NCI-H187 treated with DMSO at 0.1 percent for 48 hours (cell line): ENCODE data around the gene LGI1.
"Not testable (repeated sequence)": the region's sequence is repeated elsewhere in the genome, so short reads cannot be mapped to it uniquely, and the experiment has no call there.

ENCODE experiments used
- DNase-seq: peaks from one replicate; lab custom pipeline; 2025; lab: John Stamatoyannopoulos, UW

LGI1 gene

DNA sequence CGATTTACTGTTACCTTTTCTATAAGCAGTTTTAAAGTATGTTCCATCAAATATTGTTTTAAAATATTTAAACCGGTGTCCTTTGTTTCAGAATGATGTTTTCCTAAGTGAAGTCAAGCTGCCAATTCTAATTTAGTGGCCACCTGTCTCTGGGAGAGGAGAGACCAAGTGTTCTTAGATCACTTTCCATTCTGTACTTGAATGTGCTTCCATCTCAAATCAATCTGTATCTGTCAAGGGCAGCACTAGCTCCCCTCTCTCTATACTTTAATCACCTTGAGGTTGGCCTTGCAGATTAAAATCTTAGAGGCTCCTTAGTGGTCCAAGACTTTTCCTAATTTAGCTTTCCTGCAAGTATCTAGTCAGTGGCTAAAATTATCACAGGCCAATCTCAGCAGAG, 49.6 kb downstream of the LGI1 start:
- no peak for DNase-seq

DNA sequence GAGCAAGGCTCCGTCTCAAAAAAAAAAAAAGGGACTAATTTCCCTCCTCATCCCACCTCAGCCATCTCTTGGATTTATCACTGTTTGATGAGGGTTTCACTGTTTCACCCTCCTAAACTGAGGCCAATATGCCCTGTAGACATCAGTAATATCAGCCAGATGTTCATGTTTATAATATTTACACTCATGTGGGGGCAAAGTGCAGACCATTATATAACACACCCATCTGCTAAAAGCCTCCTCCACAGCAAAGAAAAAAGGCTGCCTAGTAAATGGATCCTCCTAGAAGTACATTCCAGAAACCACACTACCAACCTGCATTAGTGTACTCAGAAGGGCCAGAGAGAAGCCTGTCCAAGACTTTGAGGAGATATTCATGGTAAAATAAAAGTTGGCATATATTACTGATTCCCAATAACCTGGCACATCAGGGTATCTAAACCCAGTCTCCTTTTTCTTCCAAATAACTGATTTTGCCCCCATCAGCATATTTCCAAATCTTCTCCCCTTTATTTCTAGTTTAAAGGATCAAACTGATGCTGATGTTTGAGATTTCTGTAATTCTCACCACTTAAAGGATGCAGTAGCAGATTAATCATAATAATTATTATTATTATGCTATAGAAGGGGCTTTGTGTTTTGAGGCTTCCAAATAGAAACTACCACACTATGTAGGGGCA, 55.1 kb downstream of the LGI1 start:
- DNase-seq: no peak

DNA sequence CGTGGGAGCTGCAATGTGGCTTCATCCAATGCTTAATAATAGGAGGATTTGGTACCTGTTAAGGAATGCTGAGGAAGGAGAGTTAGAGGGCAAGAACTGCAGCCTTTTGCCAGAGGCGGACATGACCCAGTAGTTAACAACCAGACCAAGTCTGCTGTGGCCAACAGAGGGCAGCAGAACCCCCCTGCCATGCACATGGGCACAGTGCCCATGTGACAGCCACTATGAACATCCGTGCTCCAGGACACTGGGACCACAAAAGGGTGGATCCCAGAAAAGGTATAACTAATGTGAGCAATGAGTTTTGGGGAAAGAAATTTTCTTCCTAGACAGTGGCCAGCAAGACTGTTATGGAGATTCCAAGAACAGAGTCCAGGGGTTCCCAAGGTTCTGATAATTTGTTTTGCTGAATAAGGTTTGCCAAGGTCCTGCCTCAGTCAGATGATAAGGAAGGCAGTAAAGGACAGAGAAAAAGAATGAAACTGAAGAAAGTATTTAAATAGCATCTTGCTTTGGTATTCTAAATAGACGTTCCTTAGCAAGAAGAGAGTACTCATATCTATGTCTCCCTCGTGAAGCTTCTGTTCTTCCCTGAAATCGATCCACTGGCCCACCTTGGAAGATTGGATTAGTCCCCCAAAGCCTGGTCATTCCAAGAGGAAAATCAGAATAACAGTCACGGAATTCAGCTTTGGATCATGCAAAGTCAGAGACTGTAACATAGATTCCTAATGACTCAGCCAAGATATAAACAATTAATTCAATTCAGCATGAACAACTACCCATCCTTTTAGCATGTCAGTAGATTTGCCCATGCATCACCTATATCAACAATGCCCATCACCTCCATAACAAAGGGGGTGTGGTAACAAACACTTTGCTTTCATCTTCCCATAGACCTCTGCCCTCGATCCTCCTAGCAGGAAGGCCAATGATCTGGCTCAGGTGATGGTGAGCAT, 56.0 kb downstream of the LGI1 start:
- no peak for DNase-seq

DNA sequence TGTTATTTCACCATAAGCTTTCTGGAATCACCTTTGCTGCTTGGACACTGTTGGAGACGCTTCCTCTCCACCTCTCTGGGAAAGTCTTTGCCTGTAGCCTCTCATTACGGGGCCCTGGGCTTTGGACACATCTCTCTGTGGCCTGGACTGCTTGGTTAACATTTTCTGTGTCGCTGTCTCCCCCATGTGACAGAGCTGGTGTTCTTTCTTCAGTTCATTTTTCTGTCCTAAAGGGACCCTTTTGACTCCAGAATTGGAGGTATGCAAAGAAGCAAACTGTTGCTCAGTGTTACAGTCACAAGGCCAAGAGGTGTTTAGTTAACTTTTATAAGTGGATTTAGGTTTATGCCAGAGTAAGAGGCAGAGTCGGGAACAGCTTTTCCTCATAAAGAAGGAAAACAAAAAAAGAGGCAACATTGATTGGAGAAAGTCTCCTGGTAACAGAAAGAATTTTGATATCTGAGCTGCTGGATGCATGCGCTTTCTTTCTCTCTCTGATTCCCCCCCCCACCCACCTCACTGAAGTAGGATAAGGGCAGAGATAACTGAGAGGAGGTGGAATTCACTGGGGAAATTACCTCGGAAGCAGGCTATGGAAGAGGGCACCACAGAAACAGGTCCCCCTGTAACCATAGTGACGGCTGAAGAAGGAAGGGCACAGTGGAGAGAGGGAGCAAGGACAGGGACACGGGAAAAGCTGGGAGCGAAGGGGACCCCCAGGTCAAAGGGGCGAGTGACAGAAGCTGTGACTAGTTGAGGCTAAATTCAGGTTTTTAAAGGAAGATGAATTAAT, 57.8 kb downstream of the LGI1 start:
- DNase-seq: no peak

DNA sequence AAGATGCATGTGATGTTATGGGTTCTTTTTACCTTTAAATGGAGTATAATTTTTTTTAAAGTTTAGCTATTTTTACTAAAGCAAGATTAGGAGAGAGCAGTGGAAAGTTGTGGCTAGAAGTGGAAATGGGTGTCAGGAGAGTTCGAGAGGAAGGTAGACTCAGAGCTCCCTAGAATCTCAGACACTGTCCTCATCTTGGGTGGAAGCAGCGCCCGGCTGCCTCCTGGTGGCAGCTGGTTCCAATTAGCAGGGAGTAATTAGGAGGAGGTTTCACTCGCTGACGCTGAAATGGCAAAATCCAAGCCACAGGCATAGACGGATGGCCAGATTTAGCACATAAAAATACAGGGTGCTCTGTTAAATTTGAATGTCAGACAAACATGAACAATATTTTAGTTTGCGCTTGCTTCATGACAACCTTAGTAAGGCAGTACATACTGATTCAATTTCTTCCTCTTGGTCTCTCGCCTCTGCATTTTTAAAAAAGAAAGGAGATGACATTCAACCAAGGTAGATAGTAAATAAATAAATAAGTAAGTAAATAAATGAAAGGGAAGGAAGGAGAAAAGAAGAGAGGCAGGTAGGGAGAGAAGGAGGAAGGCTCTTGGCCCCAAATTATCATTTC, 58.5 kb downstream of the LGI1 start:
- DNase-seq: no peak

DNA sequence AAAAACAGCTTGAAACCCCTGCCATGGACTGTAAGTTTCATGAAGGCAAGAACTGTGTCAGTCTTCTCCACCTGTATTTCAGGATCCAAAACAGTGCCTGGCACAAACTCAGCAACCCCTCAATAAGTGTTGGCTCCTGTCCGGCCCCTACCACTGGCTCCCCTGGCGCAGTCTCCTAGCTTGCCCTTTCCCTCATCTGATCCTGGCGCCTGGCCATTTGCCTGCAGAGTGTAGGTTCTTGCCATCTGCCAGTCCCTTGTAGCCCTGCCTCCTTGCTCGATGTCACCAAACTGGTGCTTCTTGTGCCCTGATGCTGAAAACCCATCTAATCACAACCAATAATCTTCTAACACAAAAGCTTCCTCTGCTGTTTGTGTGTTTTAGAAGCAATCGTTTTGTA, 60.4 kb downstream of the LGI1 start:
- no peak for DNase-seq

DNA sequence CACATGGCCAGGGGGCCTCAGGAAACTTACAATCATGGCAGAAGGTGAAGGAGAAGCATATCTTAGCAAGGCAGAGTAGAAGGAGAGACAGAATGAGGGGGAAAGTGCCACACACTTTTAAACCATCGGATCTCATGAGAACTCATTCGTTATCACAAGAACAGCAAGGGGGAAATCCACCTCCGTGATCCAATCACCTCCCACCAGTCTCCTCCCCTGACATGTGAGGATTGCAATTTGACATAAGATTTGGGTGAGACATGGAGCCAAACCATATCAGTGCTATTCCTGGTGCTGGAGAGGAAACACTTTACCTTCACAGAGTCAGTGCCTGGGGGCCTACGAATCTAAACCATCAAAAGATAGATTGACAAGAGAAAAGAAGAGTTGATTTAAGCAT, 61.8 kb downstream of the LGI1 start:
- DNase-seq: no peak

DNA sequence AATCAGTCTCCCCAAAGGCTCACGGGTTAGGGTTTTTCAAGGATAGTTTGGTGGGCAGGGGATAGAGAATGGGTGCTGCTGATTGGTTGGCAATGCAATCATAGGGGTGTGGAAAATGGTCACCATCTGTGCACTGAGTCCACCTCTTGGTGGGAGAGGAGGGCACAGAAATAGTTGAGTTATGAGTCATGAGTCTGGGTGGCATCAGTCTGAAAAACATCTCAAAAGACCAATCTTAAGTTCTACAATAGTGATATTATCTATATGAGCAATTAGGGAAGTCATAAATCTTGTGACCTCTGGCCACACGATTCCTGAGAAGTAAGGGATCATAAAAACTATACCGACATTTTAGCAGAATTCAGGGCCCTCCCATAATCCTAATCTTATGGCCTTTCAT, 62.7 kb downstream of the LGI1 start:
- DNase-seq: no peak

DNA sequence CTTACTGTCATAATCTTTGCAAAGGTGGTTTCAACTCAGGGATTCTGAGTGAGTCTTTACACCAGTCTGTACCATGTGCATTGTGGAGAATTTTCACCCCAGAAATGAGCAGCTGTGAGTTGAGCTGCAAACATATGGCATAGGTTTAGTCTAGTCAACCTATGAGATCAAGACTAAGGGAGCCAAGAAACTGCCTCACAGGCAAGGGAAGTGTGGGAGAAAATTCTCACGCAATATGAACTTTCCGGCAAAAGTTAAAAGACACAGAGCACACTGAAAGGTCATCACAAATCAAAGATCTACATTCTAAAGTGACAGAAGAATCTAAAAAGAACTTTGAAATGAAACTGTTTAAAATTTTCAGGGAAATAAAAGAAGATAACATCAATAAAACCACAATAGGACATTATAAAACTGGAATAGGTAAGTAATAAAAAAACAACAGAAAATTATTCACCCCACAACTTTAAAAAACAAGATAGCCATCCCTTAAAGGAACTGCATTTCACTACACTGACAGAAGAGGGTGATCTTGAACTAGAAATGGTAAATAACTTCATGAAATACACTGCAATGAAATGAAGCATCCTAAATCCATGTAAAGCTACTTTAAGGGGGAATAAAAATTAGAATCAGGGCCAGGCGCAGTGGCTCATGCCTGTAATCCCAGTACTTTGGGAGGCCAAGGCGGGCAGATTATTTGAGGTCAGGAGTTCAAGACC, 63.5 kb downstream of the LGI1 start:
- no peak for DNase-seq

DNA sequence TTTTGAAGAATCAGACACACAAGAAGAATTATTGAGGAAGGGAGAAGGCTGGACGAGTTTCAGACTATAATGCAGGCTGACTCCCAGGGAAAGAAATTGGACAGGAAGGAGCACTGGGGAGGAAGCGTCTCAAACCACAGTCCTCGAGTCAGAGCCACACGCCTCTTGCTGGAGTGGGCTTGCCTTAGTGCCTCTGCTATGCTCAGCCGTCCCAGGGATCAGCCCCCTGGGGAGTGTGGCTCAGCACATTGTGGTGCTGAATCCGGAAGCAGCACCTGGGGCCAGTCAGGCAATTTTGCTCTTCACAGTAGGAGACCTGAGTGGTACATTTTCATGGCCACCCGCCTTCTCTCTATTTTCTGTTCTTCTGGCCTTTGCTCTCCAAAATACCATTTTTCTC, 68.6 kb downstream of the LGI1 start:
- no peak for DNase-seq

DNA sequence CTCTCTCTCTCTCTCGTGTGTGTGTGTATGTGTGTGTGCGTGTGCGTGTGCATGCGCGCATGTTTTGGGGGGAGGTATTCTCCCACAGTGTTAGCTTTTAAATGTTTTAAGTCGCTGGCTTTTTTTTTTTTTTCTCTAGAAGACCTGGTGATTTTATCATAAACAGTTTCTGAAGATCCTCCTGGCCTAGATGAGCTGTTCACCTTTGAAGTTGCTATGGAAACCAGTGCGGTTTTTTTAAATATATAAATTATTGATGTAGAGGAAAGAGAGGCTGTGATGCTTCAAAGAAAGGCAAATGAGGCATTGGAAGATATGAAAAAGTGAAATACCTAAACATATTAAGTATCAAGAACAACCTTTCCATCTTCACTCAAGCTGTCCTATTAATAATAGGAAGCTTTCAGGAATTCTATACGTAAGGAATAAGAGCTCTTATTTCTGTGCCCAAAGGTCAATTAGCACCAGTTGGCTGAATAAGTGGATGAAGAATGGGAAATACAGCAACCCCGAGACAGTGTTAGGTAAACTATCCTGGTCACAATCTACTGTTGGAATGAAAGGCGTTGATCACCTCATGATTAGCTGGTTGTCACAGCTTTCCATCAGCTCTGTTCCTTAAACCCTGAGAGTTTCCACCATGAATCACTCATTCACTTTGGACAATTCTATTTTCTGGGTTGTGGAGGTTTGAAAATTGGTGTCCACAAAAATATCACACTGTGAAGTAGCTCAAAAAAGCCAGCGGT, 69.5 kb downstream of the LGI1 start:
- no peak for DNase-seq

DNA sequence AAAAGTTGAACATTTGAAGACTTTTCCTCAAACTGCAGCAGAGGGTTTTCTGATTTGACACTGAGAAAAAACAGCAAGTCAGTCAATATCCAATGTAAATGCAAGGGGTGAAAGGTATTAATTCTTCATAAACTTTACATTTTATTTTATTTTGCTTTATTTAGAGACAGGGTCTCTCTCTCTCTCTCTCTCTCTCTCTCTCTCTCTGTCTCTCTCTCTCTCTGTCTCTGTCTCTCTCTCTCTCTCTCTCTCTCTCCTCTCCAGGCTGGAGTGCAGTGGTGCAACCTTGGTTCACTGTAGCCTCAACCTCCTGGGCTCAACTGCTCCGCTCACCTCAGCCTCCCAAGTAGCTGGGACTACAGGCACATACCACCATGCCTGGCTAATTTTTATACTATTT, 73.3 kb downstream of the LGI1 start:
- DNase-seq: not testable (repeated sequence)

DNA sequence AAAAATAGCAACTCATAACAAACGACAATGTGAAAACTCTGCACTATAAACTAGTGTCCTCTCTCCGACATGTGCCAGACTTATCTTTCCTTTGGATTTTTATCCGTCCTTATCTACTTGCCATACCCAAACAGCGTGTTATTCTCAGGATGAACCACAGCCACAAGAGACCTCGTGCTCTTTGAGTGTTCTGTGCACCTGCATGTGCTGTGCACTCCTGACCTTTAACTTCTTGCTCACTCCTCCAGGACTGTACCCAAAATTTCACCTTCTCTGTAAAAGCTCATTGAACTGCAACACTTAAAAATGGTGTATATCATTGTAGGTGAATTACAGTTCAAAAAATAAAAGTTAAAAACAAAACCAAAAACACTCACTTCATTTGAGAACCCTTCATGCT, 78.0 kb downstream of the LGI1 start:
- no peak for DNase-seq

DNA sequence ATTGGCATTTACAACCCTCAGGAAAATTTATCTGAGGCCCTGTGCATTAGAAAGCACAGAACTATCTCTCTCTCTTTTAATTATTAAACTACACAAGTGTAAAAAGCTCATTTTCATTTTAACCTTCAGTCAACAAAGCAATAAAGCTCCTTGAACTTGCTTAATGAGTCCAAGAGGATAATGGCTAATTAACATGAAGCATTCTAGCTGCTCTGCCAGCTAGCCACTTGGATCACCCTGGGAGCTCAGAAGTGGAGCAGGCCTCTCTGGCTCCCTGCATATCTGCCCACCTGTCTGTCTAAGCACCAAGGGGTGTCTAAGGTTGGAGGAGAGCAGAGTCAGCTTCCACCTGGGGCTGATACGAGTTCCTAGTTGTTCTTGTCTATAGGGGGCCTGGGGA, 80.1 kb downstream of the LGI1 start:
- DNase-seq: no peak

DNA sequence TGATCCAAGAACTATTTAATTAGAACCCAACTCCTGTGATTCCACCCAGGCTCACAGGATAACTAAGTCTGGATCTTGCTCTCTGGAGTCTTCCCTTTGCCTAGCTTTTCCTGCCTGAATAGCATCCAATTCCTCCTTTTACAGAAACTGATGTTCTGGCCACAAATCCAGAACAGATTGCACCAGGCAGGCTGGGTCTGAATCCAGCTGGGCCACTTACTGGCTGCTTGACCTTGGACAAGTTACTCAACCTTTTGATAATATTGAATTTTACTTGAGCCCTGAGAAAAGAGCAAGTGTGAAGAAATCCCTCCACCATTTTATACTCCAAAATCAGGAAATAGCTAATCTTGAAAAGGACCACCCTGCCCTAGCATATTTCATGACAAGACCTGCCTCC, 80.5 kb downstream of the LGI1 start:
- no peak for DNase-seq

DNA sequence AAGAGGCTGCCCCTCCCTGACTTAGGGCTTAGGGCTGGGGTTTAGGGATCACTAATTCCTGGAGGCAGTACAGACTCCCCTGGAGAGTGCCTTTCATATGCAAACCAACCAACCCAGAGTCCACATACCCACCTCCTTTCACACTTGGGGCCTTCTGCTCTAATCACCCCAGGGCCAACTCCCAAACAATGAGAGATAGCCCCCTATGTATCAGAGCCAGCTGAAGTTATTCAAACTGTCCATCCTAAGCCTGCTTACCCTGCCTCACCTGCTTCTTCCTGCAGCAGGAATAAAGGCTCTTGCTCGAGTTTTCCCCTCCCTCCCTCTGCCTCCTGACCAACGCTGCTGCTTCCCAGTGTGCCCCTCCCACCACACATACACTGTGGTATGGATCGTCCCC, 84.2 kb downstream of the LGI1 start:
- DNase-seq: no peak

DNA sequence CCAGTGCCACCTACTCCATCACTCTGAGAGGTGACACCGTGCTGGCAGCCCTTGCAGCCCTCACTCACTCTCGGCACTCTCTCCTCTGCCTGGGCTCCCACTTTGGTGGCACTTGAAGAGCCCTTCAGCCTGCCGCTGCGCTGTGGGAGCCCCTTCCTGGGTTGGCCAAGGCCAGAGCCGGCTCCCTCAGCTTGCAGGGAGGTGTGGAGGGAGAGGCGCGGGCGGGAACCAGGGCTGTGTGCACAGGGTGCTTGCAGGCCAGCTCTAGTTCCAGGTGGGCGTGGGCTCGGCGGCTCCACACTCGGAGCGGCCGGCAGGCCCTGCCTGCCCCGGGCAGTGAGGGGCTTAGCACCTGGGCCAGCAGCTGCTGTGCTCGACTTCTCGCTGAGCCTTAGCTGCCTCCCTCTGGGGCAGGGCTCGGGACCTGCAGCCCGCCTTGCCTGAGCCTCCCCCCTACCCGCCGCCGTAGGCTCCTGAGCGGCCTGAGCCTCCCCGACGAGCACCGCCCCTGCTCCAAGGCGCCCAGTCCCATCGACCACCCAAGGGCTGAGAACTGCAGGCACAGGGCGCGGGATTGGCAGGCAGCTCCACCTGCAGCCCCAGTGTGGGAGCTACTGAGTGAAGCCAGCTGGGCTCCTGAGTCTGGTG, 87.4 kb downstream of the LGI1 start:
- peak; percentile 5 for DNase-seq
